Fibroblast of peridontal ligament (primary cell): ENCODE measurements around the gene TMUB1.

ENCODE experiments used
- DNase-seq: peaks from one replicate; pipeline ENCODE4 v3.0.0-alpha.2; 2010; ENCODE audit errors: extremely low read depth

TMUB1 gene

GRCh38 chr7:151033864-151034249 is 49.4 kb downstream of the TMUB1 start:
- DNase-seq: no peak

- DNase-seq: no peak
Measured at GRCh38 chr7:151032936-151033863, 50.1 kb downstream of the TMUB1 start.
